Panc1 (cell line): Measurements from ENCODE around the gene WAC. TPM values are rescaled to one million over a fixed set of nuclear protein-coding genes. Genes with fewer than 3 reads are reported as not detected.
A peak's percentile ranks its signal among the peaks of the same experiment; 100 is the strongest.

ENCODE experiments used
- ATAC-seq: fragments of 200-7000 bp; cut with Tn5 transposase; 2 replicates; pipeline ENCODE4 v1.9.1; 2020; ENCODE audit warnings: mild to moderate bottlenecking, moderate library complexity
- BruUV-seq: library from RNA; stranded (reverse); fragments of 400-500 nt; replicated peaks from 2 replicates; lab custom pipeline; 2021; lab: Mats Ljungman, UMichigan
- CTCF ChIA-PET: fragments of 300-600 bp; sonication (Branson Sonifier 250); formaldehyde crosslinking; loops from one replicate; lab custom pipeline; 2022; ENCODE audit warnings: antibody characterized with exemption; lab: Charles Lee
- POLR2A ChIA-PET: fragments of 300-600 bp; sonication (Branson Sonifier 250); formaldehyde crosslinking; loops from one replicate; lab custom pipeline; 2022; ENCODE audit warnings: antibody characterized with exemption; lab: Charles Lee
- DNase-seq: peaks from one replicate; pipeline ENCODE4 v3.0.0-alpha.2; 2010; ENCODE audit warnings: low read depth, low spot score
- H3K27ac ChIP-seq: 2 replicates; pipeline ENCODE4 v1.5.1; 2011; ENCODE audit warnings: mild to moderate bottlenecking, low read length, inconsistent platforms
- H3K27me3 ChIP-seq: fragments of 200-500 bp; sonication (Bioruptor generic); 2 replicates; pipeline ENCODE4 v1.6.0; 2014; ENCODE audit warnings: low read length, inconsistent platforms; ENCODE audit not compliant: control insufficient read depth, insufficient read depth
- H3K36me3 ChIP-seq: fragments of 200-500 bp; sonication (Bioruptor generic); 2 replicates; pipeline ENCODE4 v1.5.1; 2014; ENCODE audit warnings: inconsistent platforms, mild to moderate bottlenecking, low read length, moderate library complexity; ENCODE audit not compliant: control insufficient read depth, insufficient read depth
- H3K4me1 ChIP-seq: 2 replicates; pipeline ENCODE4 v1.5.1; 2011; ENCODE audit warnings: inconsistent platforms, mild to moderate bottlenecking, low read length, moderate library complexity; ENCODE audit not compliant: control insufficient read depth, insufficient read depth
- H3K4me3 ChIP-seq, 2 experiments: 2 replicates each; pipeline ENCODE4 v1.5.1; 2011 to 2012; ENCODE audit warnings: low read depth in 2 of 2, low read length in 2 of 2, mild to moderate bottlenecking in 2 of 2, inconsistent platforms in 1 of 2, moderate library complexity in 1 of 2
- H3K9me3 ChIP-seq: fragments of 200-500 bp; sonication (Bioruptor generic); 2 replicates; pipeline ENCODE4 v1.5.1; 2014; ENCODE audit warnings: low read depth, mild to moderate bottlenecking, inconsistent platforms, low read length, moderate library complexity; ENCODE audit not compliant: control insufficient read depth, insufficient read depth
- CTCF ChIP-seq: fragments of 450-650 bp; IDR thresholded peaks from 2 replicates; pipeline ENCODE4 v1.5.1; 2017; ENCODE audit warnings: mild to moderate bottlenecking
- POLR2AphosphoS5 ChIP-seq: IDR thresholded peaks from 2 replicates; pipeline ENCODE4 v1.6.1; 2012; ENCODE audit warnings: mild to moderate bottlenecking, low read depth, low read length, moderate library complexity
- REST ChIP-seq, 2 experiments: IDR thresholded peaks; 2 replicates each; pipeline ENCODE4 v1.6.1; 2011 to 2012; ENCODE audit warnings: low read depth in 2 of 2, control low read depth in 1 of 2, low read length in 1 of 2, mild to moderate bottlenecking in 1 of 2, moderate library complexity in 1 of 2; ENCODE audit not compliant: insufficient read depth in 1 of 2
- SIN3A ChIP-seq: IDR thresholded peaks from 2 replicates; pipeline ENCODE4 v1.6.1; 2012; ENCODE audit warnings: low read depth, mild to moderate bottlenecking, low read length, moderate library complexity, borderline replicate concordance; ENCODE audit not compliant: insufficient read depth
- TCF7L2 ChIP-seq: IDR thresholded peaks from 2 replicates; pipeline ENCODE4 v1.6.1; 2011; ENCODE audit warnings: mild to moderate bottlenecking, low read depth, low read length, inconsistent platforms
- in situ Hi-C: cut with HindIII; loops from 2 replicates; pipeline ENCODE4 v1.10.0; 2016; ENCODE audit warnings: low sequenced_read_pairs, low pct_unique_long_range_greater_than_20kb
- intact Hi-C: fragments of 100-400 bp; cut with micrococcal nuclease; formaldehyde crosslinking; loops from one replicate; pipeline ENCODE4 v1.10.0; 2022; ENCODE audit not compliant: unreplicated experiment
- total RNA-seq: library from RNA; stranded (reverse); gene quantifications from one replicate; pipeline ENCODE4 v1.2.1, GENCODE V29; 2021; ENCODE audit not compliant: unreplicated experiment

The WAC gene
- total RNA-seq, 1 experiment from 2014 or later, result 70.7 TPM

- intact Hi-C loops, result loop anchor here (5.0 kb wide), 1 partner anchor 325 kb away; no protein-coding TSS in a partner anchor
- no peak for TF ChIP-seq POLR2AphosphoS5
- no peak for TF ChIP-seq CTCF
- no peak for TF ChIP-seq REST (IDR thresholded peaks at IDR 0.05; ENCODE audit: insufficient read depth in 1 of 2, low read depth in 2 of 2, low read length in 1 of 2)
- TF ChIP-seq TCF7L2, result no peak
- TF ChIP-seq SIN3A, result no peak
- CTCF ChIA-PET, result no interaction called here
- Histone ChIP-seq H3K4me3 (no peak overlapping the region), H3K27me3 (peaks cover 22% of the 10 kb centered on the region), H3K27ac (no peak overlapping the region), H3K9me3 (no peaks in the 10 kb centered on the region), H3K36me3 (no peaks in the 10 kb centered on the region), H3K4me1 (no peaks in the 10 kb centered on the region; the same call in 1 of the 2 replicates)
- POLR2A ChIA-PET, result interaction anchor here (0.7 kb wide), 1 partner anchor 262 kb away, joined by 3 read pairs; no protein-coding TSS in a partner anchor
- DNase-seq, result no peak
- no peak for ATAC-seq
- no TSS peak for BruUV-seq
- in situ Hi-C loops, result no loop called here
These were observed 134.0 kb downstream of the WAC start for GRCh38 chr10:28666751-28667467.

GRCh38 chr10:28668363-28669226, 135.7 kb downstream of the WAC start:
- ChIA-PET POLR2A (no interaction called here), CTCF (no interaction called here)
- intact Hi-C loops, result loop anchor here (5.0 kb wide), 1 partner anchor 324 kb away; no protein-coding TSS in a partner anchor
- H3K4me1 ChIP-seq, result no peaks in the 10 kb centered on the region; the same call in 1 of the 2 replicates
- peak overlapping the region; percentile 34 to 38 for H3K4me3 ChIP-seq
- in situ Hi-C loops, result no loop called here
- peaks cover 22% of the 10 kb centered on the region for H3K27me3 ChIP-seq
- TF ChIP-seq CTCF (no peak), REST (IDR thresholded peaks at IDR 0.05; ENCODE audit: insufficient read depth in 1 of 2, low read depth in 2 of 2, low read length in 1 of 2) (no peak), SIN3A (no peak), TCF7L2 (no peak), POLR2AphosphoS5 (no peak)
- H3K36me3 ChIP-seq, result no peaks in the 10 kb centered on the region
- peak; percentile 83 for ATAC-seq
- BruUV-seq, result no TSS peak
- no peaks in the 10 kb centered on the region for H3K9me3 ChIP-seq
- no peak overlapping the region for H3K27ac ChIP-seq
- no peak for DNase-seq
